Gastrocnemius medialis (tissue), 4 donors: ENCODE results near the gene SYT9.

ENCODE experiments used
- CTCF ChIP-seq, 5 experiments: fragments of 450-650 bp in 3 of 5; fragments of 200-600 bp in 2 of 5; sonication (generic) in 2 of 5; IDR thresholded peaks in 4 of 5; conservative IDR thresholded peaks in 1 of 5; 1 replicate in 4 of 5; 2 replicates in 1 of 5; pipeline ENCODE4 v1.5.1; 2016 to 2019; ENCODE audit warnings: antibody characterized with exemption in 5 of 5, mild to moderate bottlenecking in 3 of 5, moderate library complexity in 3 of 5
- POLR2A ChIP-seq, 2 donors: fragments of 450-650 bp; IDR thresholded peaks; one replicate each; pipeline ENCODE4 v1.6.1; 2017; ENCODE audit warnings: antibody characterized with exemption in 2 of 2, mild to moderate bottlenecking in 2 of 2, moderate library complexity in 2 of 2

DNA sequence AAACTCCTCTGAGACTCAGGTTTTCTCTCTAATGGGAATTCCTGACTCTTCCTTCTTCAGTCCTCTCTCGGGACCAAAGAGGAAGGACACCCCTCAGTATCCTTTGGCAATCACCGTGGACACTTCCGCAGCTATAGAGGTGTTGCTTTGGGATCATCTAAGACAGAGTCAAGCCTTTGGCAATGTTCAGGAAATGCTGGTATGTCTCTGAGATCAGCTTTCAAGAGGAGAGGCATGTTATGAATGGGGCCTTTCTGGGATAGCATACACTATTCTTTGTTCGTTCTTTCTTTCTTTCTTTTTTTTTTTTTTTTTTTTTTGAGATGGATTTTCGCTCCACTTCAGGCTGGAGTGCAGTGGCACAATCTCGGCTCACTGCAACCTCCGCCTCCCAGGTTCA, 219.4 kb downstream of the SYT9 start:
- TF ChIP-seq CTCF (IDR thresholded peaks at IDR 0.05 in 4 of 5, conservative IDR thresholded peaks at IDR 0.05 in 1 of 5) (no peak), POLR2A (IDR thresholded peaks at IDR 0.05) (no peak)
